HCT116 (cell line): ENCODE measurements around the gene RILPL1. TPM values are rescaled to one million over a fixed set of nuclear protein-coding genes. Genes with fewer than 3 reads are reported as not detected.

Experiments
- ATAC-seq: fragments of 200-7000 bp; cut with Tn5 transposase; 2 replicates; pipeline ENCODE4 v1.9.1; 2020; ENCODE audit warnings: mild to moderate bottlenecking, moderate library complexity
- BruUV-seq: library from RNA; stranded (reverse); fragments of 400-500 nt; replicated peaks from 2 replicates; lab custom pipeline; 2021; lab: Mats Ljungman, UMichigan
- CTCF ChIA-PET: fragments of 300-600 bp; sonication (Branson Sonifier 250); formaldehyde crosslinking; loops from one replicate; lab custom pipeline; 2021; ENCODE audit warnings: antibody characterized with exemption; lab: Charles Lee
- POLR2A ChIA-PET: fragments of 300-600, 350-600 bp; sonication (Branson Sonifier 250); formaldehyde crosslinking; loops from one replicate; lab custom pipeline; 2021; ENCODE audit warnings: antibody characterized with exemption; lab: Charles Lee
- RAD21 ChIA-PET, 2 experiments: fragments of 300-600 bp; sonication (Branson Sonifier 250); formaldehyde crosslinking; loops; one replicate each; lab custom pipeline; 2023; ENCODE audit warnings: low total read pairs in 2 of 2; ENCODE audit not compliant: uncharacterized antibody in 2 of 2, unreplicated experiment in 2 of 2, low non-redundant PET in 1 of 2; lab: Charles Lee
- DNase-seq: peaks from one replicate; pipeline ENCODE4 v3.0.0-alpha.2; 2010; ENCODE audit warnings: low read depth, low spot score
- H2AFZ ChIP-seq: fragments of 200-600 bp; shearing (Covaris generic), sonication (generic); 2 replicates; pipeline ENCODE4 v1.6.1; 2017; ENCODE audit warnings: low read depth, mixed run types, mixed read lengths, antibody characterized with exemption, low read length; ENCODE audit not compliant: poor library complexity, severe bottlenecking
- H3K27ac ChIP-seq: 2 replicates; pipeline ENCODE4 v1.5.1; 2012; ENCODE audit warnings: low read depth, low read length
- H3K27me3 ChIP-seq: fragments of 200-600 bp; sonication (generic); 2 replicates; pipeline ENCODE4 v1.6.1; 2016; ENCODE audit warnings: mixed run types, low read length, mixed read lengths; ENCODE audit not compliant: insufficient read depth
- H3K36me3 ChIP-seq, 2 experiments: fragments of 200-500 bp in 1 of 2; fragments of 200-600 bp in 1 of 2; sonication (Bioruptor generic) in 1 of 2; sonication (generic) in 1 of 2; 2 replicates each; pipeline versions ENCODE4 v1.5.1 to v1.6.1; 2014 to 2016; ENCODE audit warnings: low read length in 2 of 2, inconsistent platforms in 1 of 2, mixed read lengths in 1 of 2, mixed run types in 1 of 2; ENCODE audit not compliant: insufficient read depth in 2 of 2, control insufficient read depth in 1 of 2
- H3K4me1 ChIP-seq, 2 experiments: fragments of 200-600 bp in 1 of 2; sonication (generic) in 1 of 2; 2 replicates each; pipeline versions ENCODE4 v1.5.1 to v1.6.1; 2012 to 2017; ENCODE audit warnings: low read length in 2 of 2, inconsistent platforms in 1 of 2, mild to moderate bottlenecking in 1 of 2, mixed read lengths in 1 of 2, mixed run types in 1 of 2, moderate library complexity in 1 of 2; ENCODE audit not compliant: insufficient read depth in 2 of 2, control insufficient read depth in 1 of 2
- H3K4me2 ChIP-seq: fragments of 200-600 bp; sonication (generic); 2 replicates; pipeline ENCODE4 v1.6.1; 2017; ENCODE audit warnings: mixed run types, low read length, mixed read lengths
- H3K4me3 ChIP-seq, 2 experiments: fragments of 200-600 bp in 1 of 2; sonication (generic) in 1 of 2; replicated peaks in 1 of 2; 2 replicates each; pipeline ENCODE4 v1.5.1; 2011 to 2016; ENCODE audit warnings: low read length in 2 of 2, control low read depth in 1 of 2, low read depth in 1 of 2, mild to moderate bottlenecking in 1 of 2, mixed read lengths in 1 of 2, mixed run types in 1 of 2
- H3K79me2 ChIP-seq: fragments of 200-600 bp; sonication (generic); 2 replicates; pipeline ENCODE4 v1.6.1; 2017; ENCODE audit warnings: mild to moderate bottlenecking, mixed run types, low read length, moderate library complexity, mixed read lengths; ENCODE audit not compliant: insufficient read depth
- H3K9ac ChIP-seq: fragments of 200-600 bp; sonication (generic); 2 replicates; pipeline ENCODE4 v1.6.1; 2016; ENCODE audit warnings: low read length, mixed read lengths
- H3K9me2 ChIP-seq: fragments of 200-600 bp; sonication (generic), shearing (Covaris generic); 2 replicates; pipeline ENCODE4 v1.6.1; 2017; ENCODE audit warnings: mixed run types, mild to moderate bottlenecking, moderate library complexity; ENCODE audit not compliant: insufficient read depth
- H3K9me3 ChIP-seq, 2 experiments: fragments of 200-500 bp in 1 of 2; fragments of 200-600 bp in 1 of 2; sonication (Bioruptor generic) in 1 of 2; sonication (generic) in 1 of 2; 2 replicates each; pipeline ENCODE4 v1.6.1; 2014 to 2017; ENCODE audit warnings: low read length in 2 of 2, mixed read lengths in 2 of 2, inconsistent platforms in 1 of 2, low read depth in 1 of 2, mild to moderate bottlenecking in 1 of 2, mixed run types in 1 of 2, moderate library complexity in 1 of 2; ENCODE audit not compliant: control insufficient read depth in 1 of 2, insufficient read depth in 1 of 2
- H4K20me1 ChIP-seq: fragments of 200-600 bp; sonication (generic), shearing (Covaris generic); 2 replicates; pipeline ENCODE4 v1.6.1; 2017; ENCODE audit warnings: mixed run types, mild to moderate bottlenecking, moderate library complexity; ENCODE audit not compliant: insufficient read depth
- CEBPB ChIP-seq: IDR thresholded peaks from 2 replicates; pipeline ENCODE4 v1.6.1; 2012; ENCODE audit warnings: low read depth
- POLR2AphosphoS5 ChIP-seq: IDR thresholded peaks from 2 replicates; pipeline ENCODE4 v1.6.1; 2011; ENCODE audit warnings: mild to moderate bottlenecking, low read depth, low read length, moderate library complexity
- REST ChIP-seq: IDR thresholded peaks from 2 replicates; pipeline ENCODE4 v1.6.1; 2012; ENCODE audit warnings: low read depth
- YY1 ChIP-seq: IDR thresholded peaks from 2 replicates; pipeline ENCODE4 v1.6.1; 2011; ENCODE audit warnings: low read length, low read depth, moderate library complexity, mild to moderate bottlenecking; ENCODE audit not compliant: insufficient replicate concordance; ENCODE audit errors: extremely low read depth
- intact Hi-C: fragments of 100-400 bp; cut with micrococcal nuclease; formaldehyde crosslinking; loops from 2 replicates; pipeline ENCODE4 v1.10.0; 2022
- total RNA-seq: library from RNA; stranded (reverse); gene quantifications from one replicate; pipeline ENCODE4 v1.2.1, GENCODE V29; 2021; ENCODE audit not compliant: unreplicated experiment
- TF ChIP-seq, protein P1 (sequence below): IDR thresholded peaks from 2 replicates; pipeline ENCODE4 v1.6.1; 2011; ENCODE audit warnings: mild to moderate bottlenecking, low read length, moderate library complexity; ENCODE audit not compliant: insufficient replicate concordance; ENCODE audit errors: extremely low read depth

Gene RILPL1
- total RNA-seq, 1 experiment from 2014 or later: 11.8 TPM

DNA sequence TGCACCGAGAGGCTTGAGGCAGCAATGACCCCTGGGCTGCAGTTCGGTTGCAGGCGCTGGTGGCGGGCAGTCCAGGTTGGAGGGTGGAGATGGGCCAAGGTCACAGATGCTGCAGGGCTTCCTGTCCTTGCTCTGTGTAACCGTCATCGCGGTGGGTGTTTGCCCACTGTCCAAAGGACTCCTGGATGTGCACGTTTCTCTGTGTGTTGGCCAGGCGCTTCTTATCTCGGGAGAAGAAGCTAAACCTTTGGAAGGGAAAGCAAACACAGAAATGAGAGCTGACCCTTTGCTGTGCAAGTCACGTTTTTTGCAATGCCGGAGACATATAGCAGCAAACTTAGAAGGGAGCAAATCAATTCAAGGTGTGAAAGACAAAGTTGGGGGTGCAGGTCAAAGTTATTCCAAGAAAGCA, 61.1 kb downstream of the RILPL1 start:
- Histone ChIP-seq H3K27me3 (no peaks in the 10 kb centered on the region), H2AFZ (no peak overlapping the region), H3K4me2 (no peak overlapping the region), H3K9me3 (no peaks in the 10 kb centered on the region), H4K20me1 (no peaks in the 10 kb centered on the region), H3K27ac (no peak overlapping the region), H3K36me3 (peaks cover 3 to 6% of the 10 kb centered on the region in 2 experiments; a peak in 3 of 4 replicates), H3K4me1 (no peaks in the 10 kb centered on the region), H3K9ac (no peak overlapping the region), H3K79me2 (no peaks in the 10 kb centered on the region), H3K9me2 (no peaks in the 10 kb centered on the region), H3K4me3 (no peak overlapping the region)
- intact Hi-C loops: no loop called here
- ChIA-PET CTCF (no interaction called here), POLR2A (no interaction called here), RAD21 (no interaction called here)
- ATAC-seq (no peak), DNase-seq (no peak)
- no TSS peak for BruUV-seq
- TF ChIP-seq, protein P1, sequence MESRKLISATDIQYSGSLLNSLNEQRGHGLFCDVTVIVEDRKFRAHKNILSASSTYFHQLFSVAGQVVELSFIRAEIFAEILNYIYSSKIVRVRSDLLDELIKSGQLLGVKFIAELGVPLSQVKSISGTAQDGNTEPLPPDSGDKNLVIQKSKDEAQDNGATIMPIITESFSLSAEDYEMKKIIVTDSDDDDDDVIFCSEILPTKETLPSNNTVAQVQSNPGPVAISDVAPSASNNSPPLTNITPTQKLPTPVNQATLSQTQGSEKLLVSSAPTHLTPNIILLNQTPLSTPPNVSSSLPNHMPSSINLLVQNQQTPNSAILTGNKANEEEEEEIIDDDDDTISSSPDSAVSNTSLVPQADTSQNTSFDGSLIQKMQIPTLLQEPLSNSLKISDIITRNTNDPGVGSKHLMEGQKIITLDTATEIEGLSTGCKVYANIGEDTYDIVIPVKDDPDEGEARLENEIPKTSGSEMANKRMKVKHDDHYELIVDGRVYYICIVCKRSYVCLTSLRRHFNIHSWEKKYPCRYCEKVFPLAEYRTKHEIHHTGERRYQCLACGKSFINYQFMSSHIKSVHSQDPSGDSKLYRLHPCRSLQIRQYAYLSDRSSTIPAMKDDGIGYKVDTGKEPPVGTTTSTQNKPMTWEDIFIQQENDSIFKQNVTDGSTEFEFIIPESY: no peak
- TF ChIP-seq POLR2AphosphoS5 (no peak), REST (no peak), CEBPB (no peak), YY1 (no peak)
